CD4-positive, alpha-beta T cell (primary cell): ENCODE data around the gene CA7. TPM values are rescaled to one million over a fixed set of nuclear protein-coding genes. Genes with fewer than 3 reads are reported as not detected.

Experiments
- ATAC-seq: fragments of 200-7000 bp; cut with Tn5 transposase; one replicate; pipeline ENCODE4 v1.10.0; 2022; ENCODE audit warnings: mild to moderate bottlenecking; ENCODE audit not compliant: poor library complexity
- CTCF ChIA-PET: fragments of 350-600 bp; sonication (Branson Sonifier 250); formaldehyde crosslinking; loops from one replicate; lab custom pipeline; 2021; ENCODE audit warnings: antibody characterized with exemption, inconsistent platforms; lab: Charles Lee
- POLR2A ChIA-PET: fragments of 350-600 bp; sonication (Branson Sonifier 250); formaldehyde crosslinking; loops from one replicate; lab custom pipeline; 2021; ENCODE audit warnings: antibody characterized with exemption, inconsistent platforms; lab: Charles Lee
- DNase-seq, 14 experiments: peaks; one replicate each; pipeline ENCODE4 v3.0.0-alpha.2; 2013 to 2020; ENCODE audit warnings: mixed read lengths in 2 of 14
- H3K27ac ChIP-seq, 2 donors: one replicate each; pipeline versions ENCODE4 v1.5.1 to v1.7.0; 2013; ENCODE audit warnings: low read length in 2 of 2, low read depth in 1 of 2, mild to moderate bottlenecking in 1 of 2
- H3K27me3 ChIP-seq, 2 experiments: 1 replicate in 1 of 2; 2 replicates in 1 of 2; pipeline versions ENCODE4 v1.6.1 to v1.7.0; 2013; ENCODE audit warnings: low read length in 2 of 2, control low read depth in 1 of 2, mild to moderate bottlenecking in 1 of 2, moderate library complexity in 1 of 2; ENCODE audit not compliant: insufficient read depth in 2 of 2, control insufficient read depth in 1 of 2
- H3K36me3 ChIP-seq: one replicate; pipeline ENCODE4 v1.6.1; 2013; ENCODE audit warnings: low read length, control low read depth; ENCODE audit not compliant: insufficient read depth
- H3K4me1 ChIP-seq: one replicate; pipeline ENCODE4 v1.6.1; 2013; ENCODE audit warnings: low read length, control low read depth; ENCODE audit not compliant: insufficient read depth
- H3K4me3 ChIP-seq: one replicate; pipeline ENCODE4 v1.5.1; 2013; ENCODE audit warnings: mild to moderate bottlenecking, low read length, moderate library complexity
- H3K9me3 ChIP-seq, 2 experiments: 1 replicate in 1 of 2; 2 replicates in 1 of 2; pipeline versions ENCODE4 v1.6.1 to v1.7.0; 2013; ENCODE audit warnings: low read length in 2 of 2, mild to moderate bottlenecking in 2 of 2, control low read depth in 1 of 2, moderate library complexity in 1 of 2; ENCODE audit not compliant: control insufficient read depth in 1 of 2, insufficient read depth in 1 of 2
- H3K27ac Mint-ChIP-seq: one replicate; pipeline ENCODE4 v1.8.0; 2020; ENCODE audit warnings: mixed read lengths
- H3K27me3 Mint-ChIP-seq: one replicate; pipeline ENCODE4 v1.8.0; 2021; ENCODE audit warnings: mixed read lengths
- H3K36me3 Mint-ChIP-seq: one replicate; pipeline ENCODE4 v1.8.0; 2021; ENCODE audit warnings: low read depth, mixed read lengths
- H3K4me1 Mint-ChIP-seq: one replicate; pipeline ENCODE4 v1.8.0; 2021; ENCODE audit warnings: low read depth, mixed read lengths
- H3K4me3 Mint-ChIP-seq: one replicate; pipeline ENCODE4 v1.8.0; 2020; ENCODE audit warnings: mild to moderate bottlenecking, mixed read lengths
- H3K9me3 Mint-ChIP-seq: one replicate; pipeline ENCODE4 v1.8.0; 2020; ENCODE audit warnings: mixed read lengths
- intact Hi-C, 2 experiments: fragments of 100-400 bp; cut with DNase I in 1 of 2; cut with micrococcal nuclease in 1 of 2; formaldehyde crosslinking; loops; one replicate each; pipeline versions ENCODE4 v1.15.1 to v1.9.0; 2023 to 2025; cut with DNase I, micrococcal nuclease
- total RNA-seq, 174 experiments: library from RNA in 2 of 174; stranded (reverse) in 2 of 174; gene quantifications; one replicate each; pipeline ENCODE4 v1.2.3 and lab custom pipeline; 2021 to 2026
- TF ChIP-seq, protein P1 (sequence below): fragments of 200-600 bp; IDR thresholded peaks from one replicate; pipeline ENCODE4 v1.8.0; 2022; ENCODE audit warnings: antibody characterized with exemption, mild to moderate bottlenecking

CA7 gene
- total RNA-seq, 2 experiments from 2014 or later: not detected

DNA sequence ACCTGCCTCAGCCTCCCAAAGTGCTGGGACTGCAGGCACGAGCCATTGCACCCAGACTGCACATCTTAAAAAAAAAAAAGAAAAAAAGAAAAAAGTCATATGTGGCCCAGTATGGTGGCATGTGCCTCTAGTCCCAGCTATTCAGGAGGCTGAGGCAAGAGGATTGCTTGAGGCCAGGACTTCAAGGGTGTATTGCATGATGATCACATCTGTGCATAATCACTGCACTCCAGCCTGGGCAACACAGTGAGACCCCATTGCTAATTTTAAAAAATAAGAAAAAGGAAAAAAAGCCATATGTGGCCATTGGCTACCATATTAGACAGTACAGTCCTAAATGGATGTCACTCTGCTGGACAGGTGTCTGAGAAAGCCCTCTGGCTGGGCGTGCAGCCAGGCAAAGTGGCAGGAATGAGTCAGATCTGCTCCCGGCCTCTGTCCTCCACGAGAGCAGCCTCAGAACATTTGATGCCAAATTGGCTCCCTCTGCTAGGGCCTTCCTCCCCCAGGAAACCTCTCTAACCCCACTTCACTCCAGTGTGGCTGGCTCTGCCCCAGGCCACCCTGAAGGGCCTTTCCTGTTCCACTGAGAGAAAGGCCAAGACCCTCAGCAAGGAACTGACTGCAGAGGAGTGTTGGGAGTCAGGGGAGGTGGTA lies 14.7 kb downstream of the CA7 start:
- Histone ChIP-seq H3K4me3 (no peak overlapping the region), H3K36me3 (no peaks in the 10 kb centered on the region), H3K27ac (no peak overlapping the region), H3K27me3 (no peaks in the 10 kb centered on the region), H3K4me1 (no peaks in the 10 kb centered on the region), H3K9me3 (no peaks in the 10 kb centered on the region)
- ChIA-PET CTCF (interaction anchor here (0.8 kb wide), 1 partner anchor 9 kb away, joined by 3 read pairs; no protein-coding TSS in a partner anchor), POLR2A (no interaction called here)
- intact Hi-C loops: no loop called here
- ATAC-seq (no peak), DNase-seq (no peak)
- TF ChIP-seq, protein P1, sequence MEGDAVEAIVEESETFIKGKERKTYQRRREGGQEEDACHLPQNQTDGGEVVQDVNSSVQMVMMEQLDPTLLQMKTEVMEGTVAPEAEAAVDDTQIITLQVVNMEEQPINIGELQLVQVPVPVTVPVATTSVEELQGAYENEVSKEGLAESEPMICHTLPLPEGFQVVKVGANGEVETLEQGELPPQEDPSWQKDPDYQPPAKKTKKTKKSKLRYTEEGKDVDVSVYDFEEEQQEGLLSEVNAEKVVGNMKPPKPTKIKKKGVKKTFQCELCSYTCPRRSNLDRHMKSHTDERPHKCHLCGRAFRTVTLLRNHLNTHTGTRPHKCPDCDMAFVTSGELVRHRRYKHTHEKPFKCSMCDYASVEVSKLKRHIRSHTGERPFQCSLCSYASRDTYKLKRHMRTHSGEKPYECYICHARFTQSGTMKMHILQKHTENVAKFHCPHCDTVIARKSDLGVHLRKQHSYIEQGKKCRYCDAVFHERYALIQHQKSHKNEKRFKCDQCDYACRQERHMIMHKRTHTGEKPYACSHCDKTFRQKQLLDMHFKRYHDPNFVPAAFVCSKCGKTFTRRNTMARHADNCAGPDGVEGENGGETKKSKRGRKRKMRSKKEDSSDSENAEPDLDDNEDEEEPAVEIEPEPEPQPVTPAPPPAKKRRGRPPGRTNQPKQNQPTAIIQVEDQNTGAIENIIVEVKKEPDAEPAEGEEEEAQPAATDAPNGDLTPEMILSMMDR: no peak
- Mint-ChIP-seq H3K4me1 (no peaks in the 10 kb centered on the region), H3K27ac (no peak overlapping the region), H3K9me3 (no peaks in the 10 kb centered on the region), H3K36me3 (no peaks in the 10 kb centered on the region), H3K4me3 (no peak overlapping the region), H3K27me3 (no peaks in the 10 kb centered on the region)

DNA sequence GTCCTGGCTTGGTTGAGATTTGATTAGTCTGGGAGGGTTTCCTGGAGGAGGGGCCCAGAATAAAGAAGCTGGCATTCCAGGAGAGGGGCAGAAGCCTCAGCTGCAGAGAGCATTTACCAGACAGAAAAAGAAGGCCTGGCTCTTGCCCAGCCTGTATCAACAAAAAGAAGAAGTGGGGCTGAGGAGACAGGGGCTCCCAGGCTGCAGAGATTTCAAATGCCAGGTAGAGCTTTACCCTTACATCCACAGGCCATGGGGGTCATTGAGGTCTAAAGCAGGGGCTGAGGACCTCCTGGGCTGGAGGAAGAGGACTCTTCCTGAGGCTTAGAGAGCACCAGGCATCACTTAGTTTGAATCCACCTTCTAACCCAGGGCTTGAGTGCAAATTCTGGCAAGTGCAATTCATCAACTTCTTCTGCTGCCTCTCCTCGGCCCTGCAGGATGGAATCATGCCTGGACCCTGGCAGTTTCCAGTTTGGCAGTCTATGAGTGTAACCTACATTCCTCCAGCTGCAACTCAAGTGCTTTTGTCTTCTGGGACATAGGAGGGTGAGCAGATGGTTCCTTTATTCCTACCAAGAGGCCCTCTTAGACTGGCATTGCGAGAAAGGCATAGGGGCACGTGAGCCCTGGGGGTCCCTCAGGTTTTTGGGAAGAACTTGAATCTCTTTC lies 15.3 kb downstream of the CA7 start:
- POLR2A ChIA-PET: interaction anchor here (0.9 kb wide), 1 partner anchor 21 kb away, joined by 3 read pairs; the partner anchor contains the start of gene PDP2
- Mint-ChIP-seq H3K27me3 (no peaks in the 10 kb centered on the region), H3K4me1 (no peaks in the 10 kb centered on the region), H3K36me3 (no peaks in the 10 kb centered on the region), H3K9me3 (no peaks in the 10 kb centered on the region), H3K4me3 (no peak overlapping the region), H3K27ac (no peak overlapping the region)
- intact Hi-C loops: no loop called here
- TF ChIP-seq, protein P1: no peak
- Histone ChIP-seq H3K36me3 (no peaks in the 10 kb centered on the region), H3K27me3 (no peaks in the 10 kb centered on the region), H3K9me3 (no peaks in the 10 kb centered on the region), H3K4me1 (no peaks in the 10 kb centered on the region), H3K4me3 (no peak overlapping the region), H3K27ac (no peak overlapping the region)
- ATAC-seq: no peak
- no peak for DNase-seq
- CTCF ChIA-PET: no interaction called here

DNA sequence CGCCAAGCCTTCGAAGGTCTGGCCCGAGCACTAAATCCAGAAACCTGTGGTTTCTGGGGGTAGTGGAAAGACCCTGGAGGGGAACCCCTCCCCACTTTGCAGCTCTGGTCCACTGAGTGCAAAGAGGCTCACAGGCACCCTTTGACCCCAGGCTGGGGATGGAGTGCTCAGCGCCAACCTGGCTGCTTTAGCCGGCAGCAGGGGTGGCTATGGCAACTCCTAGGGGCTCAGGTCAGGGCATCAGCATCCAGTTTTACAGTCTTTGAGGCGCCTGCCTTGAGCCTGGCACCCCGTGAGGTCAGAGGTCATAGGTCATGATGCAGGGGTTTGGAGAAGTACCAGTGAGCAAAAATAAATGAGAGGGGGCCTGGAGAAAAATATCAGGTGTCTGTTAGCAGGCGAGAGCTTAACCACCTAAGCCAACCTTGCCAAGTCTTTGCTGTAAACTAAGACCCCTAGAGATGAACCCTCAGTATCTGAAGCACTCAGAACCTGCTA lies 17.9 kb downstream of the CA7 start:
- ATAC-seq: no peak
- no peak overlapping the region for H3K4me3 Mint-ChIP-seq
- no peak overlapping the region for H3K4me3 ChIP-seq
- no peak overlapping the region for H3K27ac Mint-ChIP-seq
- no peaks in the 10 kb centered on the region for H3K27me3 ChIP-seq
- no peaks in the 10 kb centered on the region for H3K36me3 Mint-ChIP-seq
- H3K27me3 Mint-ChIP-seq: no peaks in the 10 kb centered on the region
- intact Hi-C loops: no loop called here
- H3K9me3 Mint-ChIP-seq: no peaks in the 10 kb centered on the region
- ChIA-PET CTCF (interaction anchor here (1.2 kb wide), 1 partner anchor 32 kb away, joined by 4 read pairs; the partner anchor contains the start of gene NAE1), POLR2A (interaction anchor here (1.2 kb wide), 1 partner anchor 11 kb away, joined by 4 read pairs; no protein-coding TSS in a partner anchor)
- H3K4me1 ChIP-seq: no peaks in the 10 kb centered on the region
- TF ChIP-seq, protein P1: no peak
- no peaks in the 10 kb centered on the region for H3K9me3 ChIP-seq
- no peak for DNase-seq
- no peaks in the 10 kb centered on the region for H3K36me3 ChIP-seq
- no peak overlapping the region for H3K27ac ChIP-seq
- no peaks in the 10 kb centered on the region for H3K4me1 Mint-ChIP-seq
